H9 (cell line): ENCODE measurements around the gene QSOX1. TPM values are rescaled to one million over a fixed set of nuclear protein-coding genes. Genes with fewer than 3 reads are reported as not detected.

Source experiments
- DNase-seq: peaks from one replicate; pipeline ENCODE4 v3.0.0-alpha.2; 2017
- H2AFZ ChIP-seq: one replicate; pipeline ENCODE4 v1.6.1; 2013; ENCODE audit warnings: mild to moderate bottlenecking, low read length, control low read depth, moderate library complexity
- H2AK5ac ChIP-seq: 2 replicates; pipeline ENCODE4 v1.6.1; 2013; ENCODE audit warnings: low read length, control low read depth, mixed read lengths; ENCODE audit not compliant: insufficient read length
- H2BK120ac ChIP-seq: one replicate; pipeline ENCODE4 v1.6.1; 2013; ENCODE audit warnings: low read depth, mild to moderate bottlenecking, low read length, control low read depth, inconsistent platforms; ENCODE audit not compliant: poor library complexity, severe bottlenecking
- H2BK12ac ChIP-seq: 2 replicates; pipeline ENCODE4 v1.6.1; 2013; ENCODE audit warnings: low read length, control low read depth, mixed read lengths, low read depth; ENCODE audit not compliant: insufficient read length
- H2BK15ac ChIP-seq: 2 replicates; pipeline ENCODE4 v1.6.1; 2013; ENCODE audit warnings: low read depth, low read length, control low read depth
- H2BK20ac ChIP-seq: one replicate; pipeline ENCODE4 v1.6.1; 2013; ENCODE audit warnings: low read depth, mild to moderate bottlenecking, low read length, control low read depth, inconsistent platforms; ENCODE audit not compliant: poor library complexity, severe bottlenecking
- H2BK5ac ChIP-seq: 2 replicates; pipeline ENCODE4 v1.6.1; 2013; ENCODE audit warnings: low read length, control low read depth, mixed read lengths; ENCODE audit not compliant: insufficient read length
- H3K14ac ChIP-seq: 2 replicates; pipeline ENCODE4 v1.6.1; 2013; ENCODE audit warnings: low read length, control low read depth; ENCODE audit not compliant: insufficient read depth
- H3K18ac ChIP-seq: 2 replicates; pipeline ENCODE4 v1.6.1; 2013; ENCODE audit warnings: low read depth, mild to moderate bottlenecking, mixed read lengths, low read length, control low read depth; ENCODE audit not compliant: insufficient read length
- H3K23ac ChIP-seq: 2 replicates; pipeline ENCODE4 v1.6.1; 2013; ENCODE audit warnings: low read length, control low read depth, mixed read lengths, low read depth; ENCODE audit not compliant: insufficient read length
- H3K23me2 ChIP-seq: 2 replicates; pipeline ENCODE4 v1.6.1; 2013; ENCODE audit warnings: low read depth, mild to moderate bottlenecking, mixed read lengths, low read length, control low read depth; ENCODE audit not compliant: insufficient read length, poor library complexity, severe bottlenecking
- H3K27ac ChIP-seq: 2 replicates; pipeline ENCODE4 v1.5.1; 2013; ENCODE audit warnings: low read length, control low read depth, mixed read lengths, low read depth; ENCODE audit not compliant: insufficient read length
- H3K27me3 ChIP-seq: 2 replicates; pipeline ENCODE4 v1.6.1; 2013; ENCODE audit warnings: low read length, control low read depth, inconsistent platforms; ENCODE audit not compliant: insufficient read depth
- H3K4ac ChIP-seq: 2 replicates; pipeline ENCODE4 v1.6.1; 2013; ENCODE audit warnings: low read depth, mild to moderate bottlenecking, control low read depth, inconsistent platforms, low read length, moderate library complexity
- H3K4me1 ChIP-seq: 2 replicates; pipeline ENCODE4 v1.6.1; 2013; ENCODE audit warnings: low read length, control low read depth, inconsistent platforms; ENCODE audit not compliant: insufficient read depth
- H3K4me2 ChIP-seq: 2 replicates; pipeline ENCODE4 v1.6.1; 2013; ENCODE audit warnings: low read length, control low read depth, mixed read lengths; ENCODE audit not compliant: insufficient read length, insufficient read depth
- H3K56ac ChIP-seq: 2 replicates; pipeline ENCODE4 v1.6.1; 2013; ENCODE audit warnings: low read depth, mild to moderate bottlenecking, mixed read lengths, low read length, control low read depth; ENCODE audit not compliant: insufficient read length
- H3K79me1 ChIP-seq: 2 replicates; pipeline ENCODE4 v1.6.1; 2013; ENCODE audit warnings: low read depth, mild to moderate bottlenecking, moderate library complexity, low read length, control low read depth, inconsistent platforms; ENCODE audit not compliant: insufficient read depth, poor library complexity, severe bottlenecking
- H3K79me2 ChIP-seq: 2 replicates; pipeline ENCODE4 v1.6.1; 2013; ENCODE audit warnings: low read length, control low read depth, inconsistent platforms; ENCODE audit not compliant: insufficient read depth
- H3K9ac ChIP-seq: 2 replicates; pipeline ENCODE4 v1.6.1; 2013; ENCODE audit warnings: low read length, control low read depth, mixed read lengths; ENCODE audit not compliant: insufficient read length; ENCODE audit errors: extremely low read depth
- H3K9me3 ChIP-seq: one replicate; pipeline ENCODE4 v1.6.1; 2013; ENCODE audit warnings: low read depth, low read length, inconsistent platforms; ENCODE audit not compliant: control insufficient read depth
- H3T11ph ChIP-seq: one replicate; pipeline ENCODE4 v1.6.1; 2013; ENCODE audit warnings: mild to moderate bottlenecking, low read length, control low read depth, inconsistent platforms
- H4K20me1 ChIP-seq: one replicate; pipeline ENCODE4 v1.6.1; 2013; ENCODE audit not compliant: control insufficient read depth, insufficient read length, insufficient read depth
- H4K5ac ChIP-seq: 2 replicates; pipeline ENCODE4 v1.6.1; 2013; ENCODE audit warnings: low read depth, mild to moderate bottlenecking, mixed read lengths, low read length, control low read depth; ENCODE audit not compliant: insufficient read length
- H4K8ac ChIP-seq: replicated peaks from 2 replicates; pipeline ENCODE4 v1.6.1; 2013; ENCODE audit warnings: low read length, control low read depth, mixed read lengths, low read depth; ENCODE audit not compliant: insufficient read length
- H4K91ac ChIP-seq: 2 replicates; pipeline ENCODE4 v1.6.1; 2013; ENCODE audit warnings: low read depth, mild to moderate bottlenecking, moderate library complexity, mixed read lengths, low read length, control low read depth; ENCODE audit not compliant: insufficient read length
- H3K27ac Mint-ChIP-seq, 3 experiments: 2 replicates in 2 of 3; 3 replicates in 1 of 3; pipeline ENCODE4 v1.8.0; 2020 to 2021; ENCODE audit warnings: mixed read lengths in 3 of 3, mild to moderate bottlenecking in 1 of 3, moderate library complexity in 1 of 3
- H3K27me3 Mint-ChIP-seq: 2 replicates; pipeline ENCODE4 v1.8.0; 2021; ENCODE audit warnings: low read depth, mild to moderate bottlenecking, moderate library complexity, mixed read lengths
- H3K36me3 Mint-ChIP-seq, 3 experiments: 2 replicates in 2 of 3; 3 replicates in 1 of 3; pipeline ENCODE4 v1.8.0; 2020 to 2021; ENCODE audit warnings: low read depth in 3 of 3, mixed read lengths in 3 of 3; ENCODE audit not compliant: insufficient read depth in 1 of 3
- H3K4me1 Mint-ChIP-seq, 2 experiments: 2 replicates each; pipeline ENCODE4 v1.8.0; 2020; ENCODE audit warnings: mixed read lengths in 2 of 2
- H3K4me3 Mint-ChIP-seq, 2 experiments: 2 replicates in 1 of 2; 3 replicates in 1 of 2; pipeline ENCODE4 v1.8.0; 2020 to 2021; ENCODE audit warnings: mild to moderate bottlenecking in 2 of 2, mixed read lengths in 2 of 2, moderate library complexity in 1 of 2
- H3K9me3 Mint-ChIP-seq, 2 experiments: 2 replicates in 1 of 2; 3 replicates in 1 of 2; pipeline ENCODE4 v1.8.0; 2020; ENCODE audit warnings: mild to moderate bottlenecking in 2 of 2, mixed read lengths in 2 of 2, moderate library complexity in 1 of 2
- CTCF ChIP-seq: fragments of 200-600 bp; sonication (generic); conservative IDR thresholded peaks from 3 replicates; pipeline ENCODE4 v1.8.0; 2021; ENCODE audit warnings: antibody characterized with exemption, mild to moderate bottlenecking
- WGBS: extraction: QIAGEN DNeasy Blood & Tissue Kit; methylation state at CpG from one replicate; pipeline ENCODE4 v1.1.7; 2013; ENCODE audit warnings: missing lambda C conversion rate, low lambda C conversion rate, mixed read lengths; ENCODE audit not compliant: insufficient read length; ENCODE audit errors: extremely low coverage; 5-methylcytosine and 5-hydroxymethylcytosine counted together
- total RNA-seq: library from RNA; stranded (reverse); gene quantifications from 2 replicates; pipeline ENCODE4 v1.2.1, GENCODE V29; 2021

Gene QSOX1
- total RNA-seq, 1 experiment from 2014 or later: 79.2 TPM

- H2BK12ac ChIP-seq: no peak overlapping the region
- no peak overlapping the region for H2AK5ac ChIP-seq
- Mint-ChIP-seq H3K36me3 (no peaks in the 10 kb centered on the region; a peak in 1 of 7 replicates), H3K4me3 (peak overlapping the region; percentile 42 to 89), H3K27ac (peak overlapping the region in 2 of 3 experiments; percentile 29 to 68; a peak in 4 of 7 replicates), H3K9me3 (no peaks in the 10 kb centered on the region; a peak in 1 of 5 replicates), H3K27me3 (peaks cover 92% of the 10 kb centered on the region), H3K4me1 (peaks cover 76 to 88% of the 10 kb centered on the region in 2 experiments)
- no peak for DNase-seq
- no peak for TF ChIP-seq CTCF
- H3K79me1 ChIP-seq: no peaks in the 10 kb centered on the region
- H4K8ac ChIP-seq: no peak overlapping the region
- H3K9ac ChIP-seq: no peak overlapping the region
- H2BK5ac ChIP-seq: no peak overlapping the region
- H3K9me3 ChIP-seq: no peaks in the 10 kb centered on the region
- H3K23me2 ChIP-seq: peaks cover 29% of the 10 kb centered on the region
- H3K27me3 ChIP-seq: peaks cover 56% of the 10 kb centered on the region
- no peak overlapping the region for H4K91ac ChIP-seq
- H3K14ac ChIP-seq: no peak overlapping the region
- no CpG with 5 or more reads among the region's 16 CpGs for WGBS
- H2AFZ ChIP-seq: no peak overlapping the region
- H4K5ac ChIP-seq: no peak overlapping the region
- peak overlapping the region; percentile 67 for H3K4me2 ChIP-seq
- H3K4me1 ChIP-seq: peaks cover 19% of the 10 kb centered on the region
- H3K79me2 ChIP-seq: no peaks in the 10 kb centered on the region
- H4K20me1 ChIP-seq: no peaks in the 10 kb centered on the region
- no peak overlapping the region for H3K23ac ChIP-seq
- H3K4ac ChIP-seq: no peak overlapping the region
- H3K18ac ChIP-seq: no peak overlapping the region
- H2BK120ac ChIP-seq: no peak overlapping the region
- no peak overlapping the region for H3K56ac ChIP-seq
- no peak overlapping the region for H2BK20ac ChIP-seq
- no peak overlapping the region for H2BK15ac ChIP-seq
- no peak overlapping the region for H3K27ac ChIP-seq
- H3T11ph ChIP-seq: no peak overlapping the region
These were observed 82.2 kb downstream of the QSOX1 start for GRCh38 chr1:180236698-180237509.
